HEK293 (cell line): ENCODE measurements around the gene DGKH.

ENCODE experiments used
- CTCF ChIA-PET: fragments of 350-600 bp; formaldehyde crosslinking; extraction: SDS; loops from one replicate; lab custom pipeline; 2021; ENCODE audit warnings: antibody characterized with exemption; lab: Yijun Ruan, JAX
- POLR2A ChIA-PET: fragments of 300-600 bp; formaldehyde crosslinking; extraction: SDS; loops from one replicate; lab custom pipeline; 2020; ENCODE audit warnings: antibody characterized with exemption, inconsistent platforms; lab: Yijun Ruan, JAX
- H3K27ac ChIP-seq: fragments of 200-500 bp; sonication (Bioruptor generic); 2 replicates; pipeline ENCODE4 v1.5.1; 2014; ENCODE audit warnings: low read depth, low read length, control low read depth, inconsistent platforms; ENCODE audit errors: extremely low read depth
- H3K36me3 ChIP-seq, 2 experiments: fragments of 200-500 bp in 1 of 2; sonication (Bioruptor generic) in 1 of 2; 1 replicate in 1 of 2; 2 replicates in 1 of 2; pipeline ENCODE4 v1.5.1; 2014 to 2017; ENCODE audit warnings: inconsistent platforms in 2 of 2, low read length in 2 of 2; ENCODE audit not compliant: control insufficient read depth in 2 of 2, insufficient read depth in 1 of 2
- H3K4me1 ChIP-seq: fragments of 200-500 bp; sonication (Bioruptor generic); 2 replicates; pipeline ENCODE4 v1.5.1; 2014; ENCODE audit warnings: mild to moderate bottlenecking, low read length, inconsistent platforms; ENCODE audit not compliant: control insufficient read depth, insufficient read depth
- H3K4me3 ChIP-seq: 2 replicates; pipeline ENCODE4 v1.5.1; 2011; ENCODE audit warnings: low read depth, mild to moderate bottlenecking, control low read depth, low read length, moderate library complexity
- H3K9me3 ChIP-seq: fragments of 200-500 bp; sonication (Bioruptor generic); 2 replicates; pipeline ENCODE4 v1.5.1; 2014; ENCODE audit warnings: low read depth, low read length, inconsistent platforms; ENCODE audit not compliant: control insufficient read depth, insufficient read depth
- HIC1 ChIP-seq: fragments of 450-650 bp; formaldehyde crosslinking; IDR thresholded peaks from 2 replicates; pipeline ENCODE4 v1.5.1; 2016; ENCODE audit warnings: missing biosample characterization, missing genetic modification characterization
- KLF10 ChIP-seq: fragments of 450-650 bp; IDR thresholded peaks from 2 replicates; pipeline ENCODE4 v1.5.1; 2018; ENCODE audit warnings: missing biosample characterization, mild to moderate bottlenecking, missing genetic modification characterization
- KLF17 ChIP-seq: fragments of 450-650 bp; formaldehyde crosslinking; IDR thresholded peaks from 2 replicates; pipeline ENCODE4 v1.5.1; 2016; ENCODE audit warnings: missing biosample characterization, missing genetic modification characterization
- PRDM1 ChIP-seq: fragments of 450-650 bp; formaldehyde crosslinking; IDR thresholded peaks from 2 replicates; pipeline ENCODE4; 2016; ENCODE audit warnings: missing biosample characterization, missing genetic modification characterization
- SALL2 ChIP-seq: fragments of 450-650 bp; formaldehyde crosslinking; IDR thresholded peaks from 2 replicates; pipeline ENCODE4 v1.5.0; 2017; ENCODE audit warnings: missing biosample characterization, mild to moderate bottlenecking, missing genetic modification characterization, borderline replicate concordance
- YY1 ChIP-seq: fragments of 450-650 bp; formaldehyde crosslinking; IDR thresholded peaks from 2 replicates; pipeline ENCODE4 v1.5.1; 2018; ENCODE audit warnings: missing biosample characterization, missing genetic modification characterization
- ZNF174 ChIP-seq: fragments of 450-650 bp; formaldehyde crosslinking; IDR thresholded peaks from 2 replicates; pipeline ENCODE4 v1.5.0; 2017; ENCODE audit warnings: missing biosample characterization, mild to moderate bottlenecking, missing genetic modification characterization
- ZNF18 ChIP-seq: fragments of 450-650 bp; formaldehyde crosslinking; IDR thresholded peaks from 2 replicates; pipeline ENCODE4 v1.5.1; 2016; ENCODE audit warnings: missing biosample characterization, missing genetic modification characterization
- ZNF221 ChIP-seq: fragments of 450-650 bp; formaldehyde crosslinking; IDR thresholded peaks from 2 replicates; pipeline ENCODE4 v1.5.1; 2017; ENCODE audit warnings: missing biosample characterization, missing genetic modification characterization, borderline replicate concordance
- ZNF239 ChIP-seq: fragments of 450-650 bp; formaldehyde crosslinking; IDR thresholded peaks from 2 replicates; pipeline ENCODE4 v1.5.1; 2016; ENCODE audit warnings: missing biosample characterization, missing genetic modification characterization
- ZNF302 ChIP-seq: fragments of 450-650 bp; formaldehyde crosslinking; IDR thresholded peaks from 2 replicates; pipeline ENCODE4 v1.5.1; 2016; ENCODE audit warnings: missing biosample characterization, missing genetic modification characterization, low read depth
- ZNF37A ChIP-seq: fragments of 450-650 bp; IDR thresholded peaks from 2 replicates; pipeline ENCODE4 v1.5.1; 2018; ENCODE audit warnings: missing biosample characterization, missing genetic modification characterization
- ZNF398 ChIP-seq: fragments of 450-650 bp; formaldehyde crosslinking; IDR thresholded peaks from 2 replicates; pipeline ENCODE4 v1.5.1; 2017; ENCODE audit warnings: missing biosample characterization, missing genetic modification characterization
- ZNF488 ChIP-seq: fragments of 450-650 bp; formaldehyde crosslinking; IDR thresholded peaks from 2 replicates; pipeline ENCODE4 v1.5.1; 2016; ENCODE audit warnings: missing biosample characterization, missing genetic modification characterization
- ZNF501 ChIP-seq: fragments of 450-650 bp; formaldehyde crosslinking; IDR thresholded peaks from 2 replicates; pipeline ENCODE4 v1.5.1; 2016; ENCODE audit warnings: missing biosample characterization, missing genetic modification characterization
- ZNF548 ChIP-seq: fragments of 450-650 bp; formaldehyde crosslinking; IDR thresholded peaks from 2 replicates; pipeline ENCODE4 v1.5.1; 2016; ENCODE audit warnings: missing biosample characterization, missing genetic modification characterization
- ZNF558 ChIP-seq: fragments of 450-650 bp; formaldehyde crosslinking; IDR thresholded peaks from 2 replicates; pipeline ENCODE4 v1.5.1; 2016; ENCODE audit warnings: missing biosample characterization, missing genetic modification characterization
- ZNF585B ChIP-seq: fragments of 450-650 bp; formaldehyde crosslinking; IDR thresholded peaks from 2 replicates; pipeline ENCODE4 v1.5.1; 2016; ENCODE audit warnings: missing biosample characterization, missing genetic modification characterization
- ZNF645 ChIP-seq: fragments of 450-650 bp; formaldehyde crosslinking; IDR thresholded peaks from 2 replicates; pipeline ENCODE4; 2016; ENCODE audit warnings: missing biosample characterization, missing genetic modification characterization
- ZNF747 ChIP-seq: fragments of 450-650 bp; formaldehyde crosslinking; IDR thresholded peaks from 2 replicates; pipeline ENCODE4 v1.5.1; 2016; ENCODE audit warnings: missing biosample characterization, missing genetic modification characterization
- ZNF776 ChIP-seq: fragments of 450-650 bp; formaldehyde crosslinking; IDR thresholded peaks from 2 replicates; pipeline ENCODE4 v1.5.0; 2017; ENCODE audit warnings: missing biosample characterization, missing genetic modification characterization, borderline replicate concordance
- ZNF792 ChIP-seq: fragments of 450-650 bp; formaldehyde crosslinking; IDR thresholded peaks from 2 replicates; pipeline ENCODE4 v1.5.1; 2016; ENCODE audit warnings: missing biosample characterization, missing genetic modification characterization
- ZNF843 ChIP-seq: fragments of 450-650 bp; formaldehyde crosslinking; IDR thresholded peaks from 2 replicates; pipeline ENCODE4 v1.5.1; 2016; ENCODE audit warnings: missing biosample characterization, missing genetic modification characterization

Gene DGKH

GRCh38 chr13:42149136-42149535 is 100.7 kb downstream of the DGKH start:
- Histone ChIP-seq H3K27ac (no peak overlapping the region), H3K36me3 (no peaks in the 10 kb centered on the region), H3K4me3 (no peak overlapping the region), H3K4me1 (peaks cover 7% of the 10 kb centered on the region; the same call in 1 of the 2 replicates), H3K9me3 (no peaks in the 10 kb centered on the region)
- no peak for TF ChIP-seq ZNF239 (tag by site-specific recombination)
- no peak for TF ChIP-seq ZNF37A (tag by site-specific recombination)
- no peak for TF ChIP-seq ZNF792 (tag by site-specific recombination)
- no peak for TF ChIP-seq ZNF585B
- no peak for TF ChIP-seq ZNF776 (tag by site-specific recombination)
- no peak for TF ChIP-seq KLF17 (tag by site-specific recombination)
- TF ChIP-seq SALL2 (tag by site-specific recombination): no peak
- no peak for TF ChIP-seq PRDM1
- no peak for TF ChIP-seq ZNF18 (tag by site-specific recombination)
- no peak for TF ChIP-seq ZNF548 (tag by site-specific recombination)
- POLR2A ChIA-PET: interaction anchor here (0.6 kb wide), 1 partner anchor 296 kb away, joined by 3 read pairs; no protein-coding TSS in a partner anchor
- CTCF ChIA-PET: no interaction called here

GRCh38 chr13:42151781-42152180 is 103.3 kb downstream of the DGKH start:
- peaks cover 4 to 5% of the 10 kb centered on the region in 2 experiments; a peak in 2 of 3 replicates for H3K36me3 ChIP-seq
- H3K9me3 ChIP-seq: no peaks in the 10 kb centered on the region
- H3K4me3 ChIP-seq: no peak overlapping the region
- H3K4me1 ChIP-seq: peaks cover 7% of the 10 kb centered on the region; the same call in 1 of the 2 replicates
- TF ChIP-seq ZNF37A (tag by site-specific recombination) (no peak), ZNF747 (no peak), HIC1 (no peak), KLF10 (tag by site-specific recombination) (no peak)
- TF ChIP-seq, all 188 proteins: peak for 0
- POLR2A ChIA-PET: no interaction called here
- H3K27ac ChIP-seq: no peak overlapping the region
- CTCF ChIA-PET: no interaction called here

- H3K4me3 ChIP-seq: no peak overlapping the region
- ChIA-PET POLR2A (no interaction called here), CTCF (no interaction called here)
- no peak overlapping the region for H3K27ac ChIP-seq
- H3K9me3 ChIP-seq: no peaks in the 10 kb centered on the region
- H3K36me3 ChIP-seq: peaks cover 4 to 5% of the 10 kb centered on the region in 2 experiments; a peak in 2 of 3 replicates
- peaks cover 7% of the 10 kb centered on the region; the same call in 1 of the 2 replicates for H3K4me1 ChIP-seq
- TF ChIP-seq ZNF645 (tag by site-specific recombination) (no peak), ZNF174 (tag by site-specific recombination) (no peak), ZNF398 (tag by site-specific recombination) (no peak), ZNF221 (tag by site-specific recombination) (no peak), ZNF558 (tag by site-specific recombination) (no peak), YY1 (no peak), ZNF501 (tag by site-specific recombination) (no peak), ZNF843 (tag by site-specific recombination) (no peak), ZNF488 (tag by site-specific recombination) (no peak), ZNF302 (no peak)
Observed at GRCh38 chr13:42152495-42152894, 104.0 kb downstream of the DGKH start.
